Upper lobe of right lung (tissue), 1 donor: ENCODE measurements around the gene ESF1. TPM values are rescaled to one million over a fixed set of nuclear protein-coding genes. Genes with fewer than 3 reads are reported as not detected.
A peak's percentile ranks its signal among the peaks of the same experiment; 100 is the strongest.

Experiments
- ATAC-seq: fragments of 200-7000 bp; cut with Tn5 transposase; one replicate; pipeline ENCODE4 v1.9.1; 2020; ENCODE audit warnings: mild to moderate bottlenecking, moderate library complexity
- DNase-seq: peaks from one replicate; pipeline ENCODE4 v3.0.0-alpha.2; 2020
- H3K27ac ChIP-seq: fragments of 200-600 bp; one replicate; pipeline ENCODE4 v1.8.0; 2022
- H3K27me3 ChIP-seq: fragments of 200-600 bp; one replicate; pipeline ENCODE4 v1.8.0; 2022; ENCODE audit warnings: mild to moderate bottlenecking
- H3K36me3 ChIP-seq: fragments of 200-600 bp; one replicate; pipeline ENCODE4 v1.8.0; 2022
- H3K4me1 ChIP-seq: fragments of 200-600 bp; one replicate; pipeline ENCODE4 v1.8.0; 2022
- H3K4me3 ChIP-seq: fragments of 200-600 bp; one replicate; pipeline ENCODE4 v1.8.0; 2022; ENCODE audit warnings: mild to moderate bottlenecking
- H3K9me3 ChIP-seq: fragments of 200-600 bp; one replicate; pipeline ENCODE4 v1.8.0; 2022
- intact Hi-C: fragments of 100-400 bp; cut with DNase I; formaldehyde crosslinking; loops from one replicate; pipeline ENCODE4 v1.11.0; 2022
- total RNA-seq: library from RNA; stranded (reverse); fragmentation: NEBNext Ultra II Directional; extraction: Animal tissue kit (Norgen Biotek cat#: 25700); gene quantifications from one replicate; pipeline ENCODE4 v1.2.1, GENCODE V29; 2021
- TF ChIP-seq, protein P1 (sequence below): fragments of 200-600 bp; IDR thresholded peaks from one replicate; pipeline ENCODE4 v1.8.0; 2022; ENCODE audit warnings: antibody characterized with exemption
- donor health status: DM: no; HTN: yes; CAD: no; lungs with severe emphysema.

The ESF1 gene
- total RNA-seq, 1 donor from 2014 or later: 15.1 TPM

DNA sequence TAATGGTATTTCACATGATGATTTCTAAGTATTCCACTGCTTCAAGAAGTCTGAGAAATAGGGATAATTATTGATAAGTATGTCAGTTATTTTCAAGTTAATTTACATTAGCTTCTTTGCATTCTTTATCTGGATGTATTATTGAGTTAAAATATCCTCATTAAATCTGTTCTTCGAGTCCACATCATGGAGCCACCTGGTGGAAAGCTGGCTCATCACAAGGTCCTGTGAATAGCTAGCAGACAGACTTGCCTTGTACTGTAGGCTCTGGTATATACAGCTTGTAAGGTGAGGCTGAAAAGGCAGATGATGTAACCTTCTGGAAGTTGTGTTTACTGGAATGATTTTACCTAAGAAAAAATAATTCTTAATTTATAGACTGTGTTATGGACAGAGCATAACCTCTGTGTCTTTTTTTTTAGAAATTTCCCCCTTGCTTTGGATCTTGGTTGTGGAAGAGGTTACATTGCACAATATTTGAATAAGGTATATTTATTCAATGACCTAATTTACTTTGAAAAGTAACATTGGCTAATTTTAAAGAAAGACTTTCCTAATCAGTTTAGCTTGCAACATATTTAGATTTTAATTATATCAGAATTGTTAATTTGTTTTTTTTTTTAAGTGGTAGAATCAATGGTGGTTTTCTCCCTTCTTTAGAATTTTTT is 3.6 kb upstream of the ESF1 start:
- intact Hi-C loops: no loop called here
- peak; percentile 43 for ATAC-seq
- DNase-seq: no peak
- Histone ChIP-seq H3K27ac (no peak overlapping the region), H3K4me1 (peaks cover 28% of the 10 kb centered on the region), H3K27me3 (no peaks in the 10 kb centered on the region), H3K9me3 (no peaks in the 10 kb centered on the region), H3K4me3 (no peak overlapping the region), H3K36me3 (peaks cover 49% of the 10 kb centered on the region)
- TF ChIP-seq, protein P1, sequence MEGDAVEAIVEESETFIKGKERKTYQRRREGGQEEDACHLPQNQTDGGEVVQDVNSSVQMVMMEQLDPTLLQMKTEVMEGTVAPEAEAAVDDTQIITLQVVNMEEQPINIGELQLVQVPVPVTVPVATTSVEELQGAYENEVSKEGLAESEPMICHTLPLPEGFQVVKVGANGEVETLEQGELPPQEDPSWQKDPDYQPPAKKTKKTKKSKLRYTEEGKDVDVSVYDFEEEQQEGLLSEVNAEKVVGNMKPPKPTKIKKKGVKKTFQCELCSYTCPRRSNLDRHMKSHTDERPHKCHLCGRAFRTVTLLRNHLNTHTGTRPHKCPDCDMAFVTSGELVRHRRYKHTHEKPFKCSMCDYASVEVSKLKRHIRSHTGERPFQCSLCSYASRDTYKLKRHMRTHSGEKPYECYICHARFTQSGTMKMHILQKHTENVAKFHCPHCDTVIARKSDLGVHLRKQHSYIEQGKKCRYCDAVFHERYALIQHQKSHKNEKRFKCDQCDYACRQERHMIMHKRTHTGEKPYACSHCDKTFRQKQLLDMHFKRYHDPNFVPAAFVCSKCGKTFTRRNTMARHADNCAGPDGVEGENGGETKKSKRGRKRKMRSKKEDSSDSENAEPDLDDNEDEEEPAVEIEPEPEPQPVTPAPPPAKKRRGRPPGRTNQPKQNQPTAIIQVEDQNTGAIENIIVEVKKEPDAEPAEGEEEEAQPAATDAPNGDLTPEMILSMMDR: peak; percentile 44

DNA sequence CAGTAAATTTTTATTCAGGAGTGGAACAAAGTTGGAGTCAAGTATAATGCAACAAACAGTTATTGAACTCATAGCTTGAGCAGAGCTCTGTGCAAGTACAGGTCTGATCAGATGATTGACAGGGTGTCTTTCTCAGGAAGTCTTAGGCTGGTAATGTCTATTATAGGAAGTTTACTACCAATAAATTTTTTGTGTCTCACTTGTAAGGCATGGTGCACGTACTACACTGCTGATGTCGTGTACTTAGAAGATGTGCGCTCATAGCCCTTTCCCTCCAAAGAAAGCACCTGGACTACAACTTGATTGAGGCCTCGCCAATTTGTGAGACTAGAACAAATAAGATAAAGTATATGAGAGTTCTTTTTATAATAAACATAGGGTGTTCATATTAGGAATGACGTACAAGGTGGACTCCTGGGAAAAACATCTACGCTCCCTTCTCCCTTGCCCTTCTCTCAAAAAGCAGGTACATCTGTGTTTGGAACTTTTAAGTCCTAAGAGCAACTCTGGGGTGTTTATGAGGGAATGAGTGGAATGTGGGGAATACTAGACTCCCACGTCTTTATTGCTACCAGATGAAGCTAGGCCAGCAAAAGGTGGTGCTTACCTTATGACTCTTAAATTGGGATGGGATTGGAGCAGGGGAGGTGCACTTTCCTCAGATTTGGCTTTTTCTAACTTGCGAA is 1.6 kb upstream of the ESF1 start:
- intact Hi-C loops: no loop called here
- H3K4me1 ChIP-seq: peaks cover 29% of the 10 kb centered on the region
- no peak for ATAC-seq

DNA sequence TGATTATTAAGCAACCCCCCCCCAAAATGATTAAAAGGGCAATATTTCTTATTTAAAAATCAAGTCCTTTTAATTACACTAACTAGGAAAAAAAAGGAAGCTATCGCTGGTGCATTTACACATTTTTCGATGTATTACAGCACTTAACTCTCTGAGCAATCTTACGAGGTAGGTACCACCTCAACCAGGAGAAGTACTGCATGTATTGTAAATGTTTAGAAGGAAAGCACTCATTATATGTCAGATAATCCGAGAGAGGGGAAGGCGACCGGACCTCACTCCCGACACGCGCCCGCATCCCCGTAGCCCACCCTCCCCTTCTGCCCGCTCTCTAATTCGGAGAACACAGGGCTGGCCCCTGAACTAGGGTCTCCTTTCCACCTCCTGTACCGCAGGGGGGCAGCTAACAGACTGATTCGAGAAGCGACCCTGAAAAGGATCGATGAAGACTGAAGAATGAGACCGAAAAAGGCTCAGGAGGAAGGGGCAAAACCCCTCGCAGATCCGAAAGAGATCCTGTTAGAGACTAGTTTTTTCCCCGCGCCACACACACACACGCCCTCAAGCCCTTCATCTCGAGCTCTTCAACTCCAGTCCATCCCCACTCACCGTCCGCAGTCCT is 337 bp downstream of the ESF1 start:
- H3K4me3 ChIP-seq: peak overlapping the region; percentile 82
- H3K4me1 ChIP-seq: peaks cover 29% of the 10 kb centered on the region
- DNase-seq (no peak), ATAC-seq (peak; percentile 9)
- H3K27ac ChIP-seq: peak overlapping the region; percentile 91
- TF ChIP-seq, protein P1: no peak
- H3K9me3 ChIP-seq: no peaks in the 10 kb centered on the region
- H3K27me3 ChIP-seq: no peaks in the 10 kb centered on the region
- intact Hi-C loops: no loop called here
- H3K36me3 ChIP-seq: peaks cover 41% of the 10 kb centered on the region

More for the DNA sequence above, 1.6 kb upstream of the ESF1 start:
- no peak for DNase-seq
- TF ChIP-seq, protein P1: no peak
- peak overlapping the region; percentile 82 for H3K4me3 ChIP-seq
- no peaks in the 10 kb centered on the region for H3K9me3 ChIP-seq
- H3K27ac ChIP-seq: no peak overlapping the region
- H3K27me3 ChIP-seq: no peaks in the 10 kb centered on the region
- peaks cover 47% of the 10 kb centered on the region for H3K36me3 ChIP-seq

- no peaks in the 10 kb centered on the region for H3K9me3 ChIP-seq
- H3K4me1 ChIP-seq: peaks cover 28% of the 10 kb centered on the region
- ATAC-seq (no peak), DNase-seq (no peak)
- H3K4me3 ChIP-seq: peak overlapping the region; percentile 82
- no peak overlapping the region for H3K27ac ChIP-seq
- H3K27me3 ChIP-seq: no peaks in the 10 kb centered on the region
- TF ChIP-seq, protein P1: no peak
- peaks cover 41% of the 10 kb centered on the region for H3K36me3 ChIP-seq
- intact Hi-C loops: no loop called here
These were observed 1.2 kb downstream of the ESF1 start for GRCh38 chr20:13783528-13783927.

- no peaks in the 10 kb centered on the region for H3K9me3 ChIP-seq
- peaks cover 74% of the 10 kb centered on the region for H3K36me3 ChIP-seq
- H3K4me3 ChIP-seq: no peak overlapping the region
- DNase-seq (no peak), ATAC-seq (no peak)
- TF ChIP-seq, protein P1: no peak
- intact Hi-C loops: no loop called here
- no peak overlapping the region for H3K27ac ChIP-seq
- H3K27me3 ChIP-seq: no peaks in the 10 kb centered on the region
- peaks cover 6% of the 10 kb centered on the region for H3K4me1 ChIP-seq
These were observed 5.9 kb downstream of the ESF1 start for GRCh38 chr20:13778827-13779226.
